GM18867 (cell line): ENCODE results near the gene MISFA.
A peak's percentile ranks its signal among the peaks of the same experiment; 100 is the strongest.
"Not testable (repeated sequence)": the region's sequence is repeated elsewhere in the genome, so short reads cannot be mapped to it uniquely, and the experiment has no call there.

Experiments
- ATAC-seq: cut with Tn5 transposase; IDR thresholded peaks from one replicate; pipeline ENCODE4 v1.9.1; 2021; ENCODE audit warnings: mild to moderate bottlenecking, moderate library complexity; ENCODE audit not compliant: unreplicated experiment

MISFA gene

GRCh38 chr11:18617688-18618341, 18.2 kb downstream of the MISFA start:
- ATAC-seq: no peak

- no peak for ATAC-seq
Measured at GRCh38 chr11:18618342-18619025, 18.9 kb downstream of the MISFA start.

- ATAC-seq: no peak
Measured at GRCh38 chr11:18623707-18624106, 24.1 kb downstream of the MISFA start.

- ATAC-seq: no peak
Measured at GRCh38 chr11:18624161-18624560, 24.6 kb downstream of the MISFA start.

- ATAC-seq: no peak
Measured at GRCh38 chr11:18632841-18633240, 33.3 kb downstream of the MISFA start.

- ATAC-seq: peak; percentile 62
Measured at GRCh38 chr11:18633256-18634139, 33.9 kb downstream of the MISFA start.

- ATAC-seq: peak; percentile 93
Measured at GRCh38 chr11:18634140-18635032, 34.8 kb downstream of the MISFA start, which contains the start of gene SPTY2D1. SPTY2D1 (minus strand) TSS chr11:18634342; CDS start chr11:18634257, 85 bp downstream.

- ATAC-seq: no peak
Measured at GRCh38 chr11:18641677-18642076, 42.1 kb downstream of the MISFA start.

- not testable (repeated sequence) for ATAC-seq
Measured at GRCh38 chr11:18643034-18643433, 43.4 kb downstream of the MISFA start.

- ATAC-seq: no peak
Measured at GRCh38 chr11:18650353-18650752, 50.8 kb downstream of the MISFA start.

- ATAC-seq: peak; percentile 79
Measured at GRCh38 chr11:18650859-18651557, 51.4 kb downstream of the MISFA start.
